ENCODE results near the gene PPP2R2C. TPM values are rescaled to one million over a fixed set of nuclear protein-coding genes. Genes with fewer than 3 reads are reported as not detected.

The PPP2R2C gene
- polyA plus RNA-seq, 1 donor (not counting 4 experiments of a cell fraction or from before 2014, with no cell fraction given): 12.3 TPM

GRCh38 chr4:6393066-6393465 lies 79.3 kb downstream of the PPP2R2C start:
- Histone ChIP-seq H3K9me1 (ENCODE audit: control insufficient read depth, extremely low read depth, insufficient read depth, low read length) (no peaks in the 10 kb centered on the region), H2AFZ (ENCODE audit: control insufficient read depth, low read length) (no peak overlapping the region), H3K27ac (ENCODE audit: control insufficient read depth, insufficient read depth, low read length) (no peak overlapping the region), H4K20me1 (ENCODE audit: control insufficient read depth, extremely low read depth, insufficient read depth, low read length) (no peaks in the 10 kb centered on the region), H3K9me3 (ENCODE audit: control insufficient read depth, low read depth, low read length) (no peaks in the 10 kb centered on the region), H3K4me3 (ENCODE audit: control insufficient read depth in 2 of 3, extremely low read depth in 1 of 3, insufficient read depth in 2 of 3, low read depth in 1 of 3, low read length in 3 of 3) (no peak overlapping the region), H3K36me3 (ENCODE audit: control insufficient read depth in 2 of 2, extremely low read depth in 1 of 2, insufficient read depth in 2 of 2, low read length in 2 of 2) (no peaks in the 10 kb centered on the region), H3K79me2 (ENCODE audit: control insufficient read depth, insufficient read depth, low read length) (no peaks in the 10 kb centered on the region), H3K4me1 (ENCODE audit: control insufficient read depth, extremely low read depth, insufficient read depth, low read length) (peaks cover 11% of the 10 kb centered on the region), H3K9ac (ENCODE audit: control insufficient read depth, extremely low read depth, insufficient read depth, low read length) (no peak overlapping the region), H3K27me3 (ENCODE audit: control insufficient read depth, extremely low read depth, insufficient read depth, low read length) (peaks cover 6% of the 10 kb centered on the region), H3K4me2 (ENCODE audit: control insufficient read depth, extremely low read depth, insufficient read depth, low read depth, low read length) (no peak overlapping the region)
- FAIRE-seq: no peak
- no peak for DNase-seq (ENCODE audit: low read depth, low spot score)
- dilution Hi-C loops (cut with MboI; ENCODE audit: extremely low pct_ligation_motif_present, low sequenced_read_pairs): no loop called here
- TF ChIP-seq CTCF (optimal IDR thresholded peaks at IDR 0.05 in 1 of 3, IDR thresholded peaks at IDR 0.05 in 1 of 3, conservative IDR thresholded peaks at IDR 0.05 in 1 of 3; ENCODE audit: extremely low read depth in 1 of 3, insufficient read depth in 2 of 3, low read length in 3 of 3) (no peak), EZH2 (IDR thresholded peaks at IDR 0.05; ENCODE audit: low read length) (no peak)

GRCh38 chr4:6392407-6392806 lies 80.0 kb downstream of the PPP2R2C start:
- H3K9ac ChIP-seq (ENCODE audit: control insufficient read depth, extremely low read depth, insufficient read depth, low read length): no peak overlapping the region
- no peak overlapping the region for H3K27ac ChIP-seq (ENCODE audit: control insufficient read depth, insufficient read depth, low read length)
- no peaks in the 10 kb centered on the region for H3K79me2 ChIP-seq (ENCODE audit: control insufficient read depth, insufficient read depth, low read length)
- H3K4me1 ChIP-seq (ENCODE audit: control insufficient read depth, extremely low read depth, insufficient read depth, low read length): peaks cover 11% of the 10 kb centered on the region
- no peak overlapping the region for H3K4me2 ChIP-seq (ENCODE audit: control insufficient read depth, extremely low read depth, insufficient read depth, low read depth, low read length)
- H3K27me3 ChIP-seq (ENCODE audit: control insufficient read depth, extremely low read depth, insufficient read depth, low read length): peaks cover 6% of the 10 kb centered on the region
- H2AFZ ChIP-seq (ENCODE audit: control insufficient read depth, low read length): no peak overlapping the region
- no peaks in the 10 kb centered on the region for H3K36me3 ChIP-seq (ENCODE audit: control insufficient read depth in 2 of 2, extremely low read depth in 1 of 2, insufficient read depth in 2 of 2, low read length in 2 of 2)
- H3K4me3 ChIP-seq (ENCODE audit: control insufficient read depth in 2 of 3, extremely low read depth in 1 of 3, insufficient read depth in 2 of 3, low read depth in 1 of 3, low read length in 3 of 3): no peak overlapping the region
- H3K9me3 ChIP-seq (ENCODE audit: control insufficient read depth, low read depth, low read length): no peaks in the 10 kb centered on the region
- no peaks in the 10 kb centered on the region for H3K9me1 ChIP-seq (ENCODE audit: control insufficient read depth, extremely low read depth, insufficient read depth, low read length)
- TF ChIP-seq CTCF (optimal IDR thresholded peaks at IDR 0.05 in 1 of 3, IDR thresholded peaks at IDR 0.05 in 1 of 3, conservative IDR thresholded peaks at IDR 0.05 in 1 of 3; ENCODE audit: extremely low read depth in 1 of 3, insufficient read depth in 2 of 3, low read length in 3 of 3): no peak
- TF ChIP-seq EZH2 (IDR thresholded peaks at IDR 0.05; ENCODE audit: low read length): no peak
- FAIRE-seq (no peak), DNase-seq (ENCODE audit: low read depth, low spot score) (no peak)
- H4K20me1 ChIP-seq (ENCODE audit: control insufficient read depth, extremely low read depth, insufficient read depth, low read length): no peaks in the 10 kb centered on the region
- dilution Hi-C loops (cut with MboI; ENCODE audit: extremely low pct_ligation_motif_present, low sequenced_read_pairs): no loop called here
